CD14-positive monocyte (primary cell): Measurements from ENCODE around the gene NIT1. TPM values are rescaled to one million over a fixed set of nuclear protein-coding genes. Genes with fewer than 3 reads are reported as not detected.

ENCODE experiments used
- DNase-seq, 3 donors: peaks; one replicate each; pipeline ENCODE4 v3.0.0-alpha.2; 2011 to 2022
- H2AFZ ChIP-seq: 2 replicates; pipeline ENCODE4 v1.6.0; 2012; ENCODE audit warnings: mild to moderate bottlenecking, low read depth, low read length, inconsistent platforms; ENCODE audit not compliant: insufficient read depth, poor library complexity, severe bottlenecking
- H3K27ac ChIP-seq, 2 donors: 1 replicate in 1 of 2; 2 replicates in 1 of 2; pipeline ENCODE4 v1.5.1; 2012 to 2013; ENCODE audit warnings: low read length in 2 of 2, control low read depth in 1 of 2, inconsistent platforms in 1 of 2, low read depth in 1 of 2, mild to moderate bottlenecking in 1 of 2
- H3K27me3 ChIP-seq, 2 donors: one replicate each; pipeline versions ENCODE4 v1.6.0 to v1.6.1; 2011 to 2013; ENCODE audit warnings: low read length in 2 of 2; ENCODE audit not compliant: control insufficient read depth in 2 of 2, insufficient read depth in 2 of 2
- H3K36me3 ChIP-seq, 2 donors: replicated peaks in 1 of 2; 1 replicate in 1 of 2; 2 replicates in 1 of 2; pipeline versions ENCODE4 v1.5.1 to v1.6.1; 2012 to 2013; ENCODE audit warnings: low read length in 2 of 2, control low read depth in 1 of 2, inconsistent platforms in 1 of 2, mild to moderate bottlenecking in 1 of 2; ENCODE audit not compliant: insufficient read depth in 2 of 2, control insufficient read depth in 1 of 2
- H3K4me1 ChIP-seq, 2 donors: 1 replicate in 1 of 2; 2 replicates in 1 of 2; pipeline versions ENCODE4 v1.5.1 to v1.6.1; 2012 to 2013; ENCODE audit warnings: low read length in 2 of 2, control low read depth in 1 of 2, inconsistent platforms in 1 of 2, mild to moderate bottlenecking in 1 of 2, moderate library complexity in 1 of 2; ENCODE audit not compliant: insufficient read depth in 2 of 2, control insufficient read depth in 1 of 2
- H3K4me2 ChIP-seq: replicated peaks from 2 replicates; pipeline ENCODE3; 2012; ENCODE audit warnings: low read length, moderate library complexity, mild to moderate bottlenecking; ENCODE audit not compliant: poor library complexity, severe bottlenecking; ENCODE audit errors: extremely low read depth
- H3K4me3 ChIP-seq, 3 experiments: fragments of 200-600 bp in 1 of 3; sonication (generic) in 1 of 3; replicated peaks in 1 of 3; 1 replicate in 2 of 3; 2 replicates in 1 of 3; pipeline ENCODE4 v1.5.1; 2011 to 2013; ENCODE audit warnings: low read length in 3 of 3, mild to moderate bottlenecking in 3 of 3, control low read depth in 2 of 3, low read depth in 2 of 3, inconsistent platforms in 1 of 3, moderate library complexity in 1 of 3
- H3K79me2 ChIP-seq: 2 replicates; pipeline ENCODE4 v1.6.0; 2012; ENCODE audit warnings: mild to moderate bottlenecking, control low read depth, inconsistent platforms, low read length, moderate library complexity; ENCODE audit not compliant: insufficient read depth
- H3K9ac ChIP-seq: 2 replicates; pipeline ENCODE4 v1.6.0; 2017; ENCODE audit warnings: low read length, mild to moderate bottlenecking; ENCODE audit not compliant: insufficient read depth, poor library complexity, severe bottlenecking
- H3K9me3 ChIP-seq, 2 donors: replicated peaks in 1 of 2; 1 replicate in 1 of 2; 2 replicates in 1 of 2; pipeline versions ENCODE4 v1.5.1 to v1.6.1; 2012 to 2013; ENCODE audit warnings: low read length in 2 of 2, control low read depth in 1 of 2; ENCODE audit not compliant: control insufficient read depth in 1 of 2, insufficient read depth in 1 of 2
- H4K20me1 ChIP-seq: 2 replicates; pipeline ENCODE4 v1.6.0; 2012; ENCODE audit warnings: mild to moderate bottlenecking, low read length, control low read depth, moderate library complexity; ENCODE audit not compliant: insufficient read depth
- H3K27ac Mint-ChIP-seq, 7 donors: one replicate each; pipeline ENCODE4 v1.8.0; 2020; ENCODE audit warnings: mild to moderate bottlenecking in 7 of 7, mixed read lengths in 7 of 7, moderate library complexity in 6 of 7, inconsistent platforms in 2 of 7
- H3K27me3 Mint-ChIP-seq, 3 donors: one replicate each; pipeline ENCODE4 v1.8.0; 2021 to 2022; ENCODE audit warnings: low read depth in 3 of 3, mild to moderate bottlenecking in 3 of 3, mixed read lengths in 3 of 3, moderate library complexity in 3 of 3, inconsistent platforms in 1 of 3
- H3K36me3 Mint-ChIP-seq, 2 donors: one replicate each; pipeline ENCODE4 v1.8.0; 2020; ENCODE audit warnings: mixed read lengths in 2 of 2, inconsistent platforms in 1 of 2, mild to moderate bottlenecking in 1 of 2
- H3K4me1 Mint-ChIP-seq: one replicate; pipeline ENCODE4 v1.8.0; 2020; ENCODE audit warnings: mild to moderate bottlenecking, mixed read lengths
- H3K4me3 Mint-ChIP-seq, 2 donors: one replicate each; pipeline ENCODE4 v1.8.0; 2020; ENCODE audit warnings: mild to moderate bottlenecking in 2 of 2, mixed read lengths in 2 of 2, moderate library complexity in 1 of 2
- H3K9me3 Mint-ChIP-seq, 7 donors: one replicate each; pipeline ENCODE4 v1.8.0; 2020 to 2022; ENCODE audit warnings: mixed read lengths in 7 of 7, mild to moderate bottlenecking in 6 of 7, moderate library complexity in 6 of 7, inconsistent platforms in 2 of 7
- WGBS: methylation state at CpG from one replicate; pipeline ENCODE4 v1.1.5; 2013; ENCODE audit warnings: missing lambda C conversion rate; ENCODE audit not compliant: insufficient coverage; 5-methylcytosine and 5-hydroxymethylcytosine counted together
- intact Hi-C, 2 donors: fragments of 100-400 bp; cut with micrococcal nuclease; formaldehyde crosslinking; loops; one replicate each; pipeline versions ENCODE4 v1.15.0 to v1.15.1; 2023
- polyA plus RNA-seq, 3 donors: library from polyadenylated mRNA; depleted of rRNA in 1 of 3; unstranded in 2 of 3; stranded (reverse) in 1 of 3; fragments of 300-500 nt in 2 of 3; fragments of >200 nt in 1 of 3; fragmentation: Illumina TruSeq in 2 of 3; gene quantifications; 1 replicate in 2 of 3; 2 replicates in 1 of 3; pipeline ENCODE4 v1.2.3, GENCODE V29; 2012 to 2021
- TF ChIP-seq, protein P1 (sequence below): fragments of 200-600 bp; IDR thresholded peaks from one replicate; pipeline ENCODE4 v1.8.0; 2022; ENCODE audit warnings: antibody characterized with exemption, mild to moderate bottlenecking

The NIT1 gene
- polyA plus RNA-seq, 3 donors: 28.4 to 84.7 (median 35.7) TPM

DNA sequence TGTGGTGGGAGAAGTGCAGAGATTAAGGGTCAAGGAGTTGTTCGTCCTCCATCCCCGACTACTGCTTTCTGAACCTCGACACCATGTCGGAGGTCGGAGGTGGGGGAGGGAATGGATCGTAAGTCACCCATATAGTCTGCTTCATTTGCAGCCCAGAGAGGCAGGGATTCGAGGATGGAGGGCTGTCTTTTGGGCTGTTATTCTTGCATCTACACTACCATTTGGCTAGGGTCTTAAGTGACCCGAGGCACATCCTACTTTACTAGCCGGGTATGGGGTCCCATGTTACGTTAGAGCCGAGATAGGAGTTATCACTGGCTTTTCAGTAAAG lies 42.0 kb downstream of the NIT1 start:
- peak overlapping the region; percentile 85 to 87 for H3K4me3 Mint-ChIP-seq
- peak overlapping the region in 5 of 7 donors; percentile 78 to 94 (median 85) for H3K27ac Mint-ChIP-seq
- TF ChIP-seq, protein P1, sequence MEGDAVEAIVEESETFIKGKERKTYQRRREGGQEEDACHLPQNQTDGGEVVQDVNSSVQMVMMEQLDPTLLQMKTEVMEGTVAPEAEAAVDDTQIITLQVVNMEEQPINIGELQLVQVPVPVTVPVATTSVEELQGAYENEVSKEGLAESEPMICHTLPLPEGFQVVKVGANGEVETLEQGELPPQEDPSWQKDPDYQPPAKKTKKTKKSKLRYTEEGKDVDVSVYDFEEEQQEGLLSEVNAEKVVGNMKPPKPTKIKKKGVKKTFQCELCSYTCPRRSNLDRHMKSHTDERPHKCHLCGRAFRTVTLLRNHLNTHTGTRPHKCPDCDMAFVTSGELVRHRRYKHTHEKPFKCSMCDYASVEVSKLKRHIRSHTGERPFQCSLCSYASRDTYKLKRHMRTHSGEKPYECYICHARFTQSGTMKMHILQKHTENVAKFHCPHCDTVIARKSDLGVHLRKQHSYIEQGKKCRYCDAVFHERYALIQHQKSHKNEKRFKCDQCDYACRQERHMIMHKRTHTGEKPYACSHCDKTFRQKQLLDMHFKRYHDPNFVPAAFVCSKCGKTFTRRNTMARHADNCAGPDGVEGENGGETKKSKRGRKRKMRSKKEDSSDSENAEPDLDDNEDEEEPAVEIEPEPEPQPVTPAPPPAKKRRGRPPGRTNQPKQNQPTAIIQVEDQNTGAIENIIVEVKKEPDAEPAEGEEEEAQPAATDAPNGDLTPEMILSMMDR: no peak
- H3K4me3 ChIP-seq: peak overlapping the region; percentile 69 to 97 (median 94)
- H2AFZ ChIP-seq: peak overlapping the region; percentile 92
- H3K9me3 ChIP-seq: no peaks in the 10 kb centered on the region
- peak overlapping the region; percentile 97 for H3K4me2 ChIP-seq
- no peaks in the 10 kb centered on the region for H3K27me3 Mint-ChIP-seq
- no peaks in the 10 kb centered on the region for H3K9me3 Mint-ChIP-seq
- H3K4me1 ChIP-seq: peaks cover 16 to 30% of the 10 kb centered on the region in 2 donors
- peak overlapping the region; percentile 87 for H3K9ac ChIP-seq
- WGBS: 14% methylated on average over 1 of the region's 11 CpGs
- peaks cover 48 to 67% of the 10 kb centered on the region in 2 donors for H3K36me3 Mint-ChIP-seq
- H3K79me2 ChIP-seq: peaks cover 30% of the 10 kb centered on the region
- intact Hi-C loops: no loop called here
- H3K27me3 ChIP-seq: no peaks in the 10 kb centered on the region
- H4K20me1 ChIP-seq: no peaks in the 10 kb centered on the region
- DNase-seq: no peak
- H3K36me3 ChIP-seq: peaks cover 38 to 61% of the 10 kb centered on the region in 2 donors
- H3K27ac ChIP-seq: peak overlapping the region; percentile 52 to 85
- peaks cover 40% of the 10 kb centered on the region for H3K4me1 Mint-ChIP-seq

DNA sequence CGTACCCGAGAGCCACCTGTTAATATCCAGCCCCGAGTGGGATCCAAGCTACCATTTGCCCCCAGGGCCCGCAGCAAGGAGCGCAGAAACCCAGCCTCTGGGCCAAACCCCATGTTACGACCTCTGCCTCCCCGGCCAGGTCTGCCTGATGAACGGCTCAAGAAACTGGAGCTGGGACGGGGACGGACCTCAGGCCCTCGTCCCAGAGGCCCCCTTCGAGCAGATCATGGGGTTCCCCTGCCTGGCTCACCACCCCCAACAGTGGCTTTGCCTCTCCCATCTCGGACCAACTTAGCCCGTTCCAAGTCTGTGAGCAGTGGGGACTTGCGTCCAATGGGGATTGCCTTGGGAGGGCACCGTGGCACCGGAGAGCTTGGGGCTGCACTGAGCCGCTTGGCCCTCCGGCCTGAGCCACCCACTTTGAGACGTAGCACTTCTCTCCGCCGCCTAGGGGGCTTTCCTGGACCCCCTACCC lies 42.8 kb downstream of the NIT1 start:
- Mint-ChIP-seq H3K36me3 (peaks cover 48 to 68% of the 10 kb centered on the region in 2 donors), H3K27ac (peak overlapping the region in 3 of 7 donors; percentile 5 to 82 (median 32)), H3K27me3 (no peaks in the 10 kb centered on the region), H3K4me3 (no peak overlapping the region), H3K4me1 (peaks cover 40% of the 10 kb centered on the region), H3K9me3 (no peaks in the 10 kb centered on the region)
- no peak overlapping the region for H3K9ac ChIP-seq
- no peak for DNase-seq
- peaks cover 38 to 62% of the 10 kb centered on the region in 2 donors for H3K36me3 ChIP-seq
- peak overlapping the region; percentile 97 for H3K4me2 ChIP-seq
- no peak overlapping the region for H3K27ac ChIP-seq
- no peaks in the 10 kb centered on the region for H3K9me3 ChIP-seq
- H3K27me3 ChIP-seq: no peaks in the 10 kb centered on the region
- TF ChIP-seq, protein P1: no peak
- no peaks in the 10 kb centered on the region for H4K20me1 ChIP-seq
- intact Hi-C loops: no loop called here
- H3K4me1 ChIP-seq: peaks cover 22 to 35% of the 10 kb centered on the region in 2 donors
- H3K79me2 ChIP-seq: peaks cover 22% of the 10 kb centered on the region
- 98% methylated on average over 19 of the region's 22 CpGs for WGBS
- no peak overlapping the region for H3K4me3 ChIP-seq
- H2AFZ ChIP-seq: no peak overlapping the region
